ENCODE data around the gene LOXL1.

The LOXL1 gene

DNA sequence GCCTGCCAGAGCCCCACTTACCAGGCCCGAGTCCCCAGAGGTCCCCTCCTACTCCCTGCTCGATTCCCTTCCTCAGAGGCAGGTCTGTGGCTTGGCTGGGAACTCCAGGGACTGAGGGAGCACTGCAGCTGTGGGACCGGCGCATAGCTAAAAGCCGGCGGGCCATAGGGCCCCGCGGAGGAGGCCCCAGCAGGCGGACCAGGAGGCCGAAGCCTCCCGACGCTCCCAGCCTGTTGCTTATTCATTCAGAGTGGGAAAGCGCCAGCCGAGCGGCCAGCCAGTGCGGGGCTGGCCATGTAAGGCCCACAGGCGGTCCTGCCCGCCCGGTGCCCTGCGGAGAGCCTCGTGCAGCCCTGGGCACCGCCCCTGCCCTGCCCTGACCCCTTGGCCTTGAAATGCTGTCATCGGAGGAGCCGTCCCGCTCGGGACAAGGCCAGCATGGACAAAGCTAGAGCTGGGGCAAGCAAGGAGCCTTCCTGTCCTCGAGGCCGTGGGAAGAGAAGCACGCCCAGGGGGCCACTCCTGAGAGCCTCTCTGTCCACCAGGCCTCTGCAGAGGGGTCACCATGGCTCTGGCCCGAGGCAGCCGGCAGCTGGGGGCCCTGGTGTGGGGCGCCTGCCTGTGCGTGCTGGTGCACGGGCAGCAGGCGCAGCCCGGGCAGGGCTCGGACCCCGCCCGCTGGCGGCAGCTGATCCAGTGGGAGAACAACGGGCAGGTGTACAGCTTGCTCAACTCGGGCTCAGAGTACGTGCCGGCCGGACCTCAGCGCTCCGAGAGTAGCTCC lies at the start of gene LOXL1:
Gene LOXL1 (plus strand): TSS at position 244 of the 784 bp plus-strand sequence. CDS start 322 bp downstream, at position 566.
- peak in 1 of 2 experiments; percentile 46 for DNase-seq

GRCh38 chr15:73879426-73879825 lies 46.8 kb upstream of the LOXL1 start:
- no peak for DNase-seq

DNA sequence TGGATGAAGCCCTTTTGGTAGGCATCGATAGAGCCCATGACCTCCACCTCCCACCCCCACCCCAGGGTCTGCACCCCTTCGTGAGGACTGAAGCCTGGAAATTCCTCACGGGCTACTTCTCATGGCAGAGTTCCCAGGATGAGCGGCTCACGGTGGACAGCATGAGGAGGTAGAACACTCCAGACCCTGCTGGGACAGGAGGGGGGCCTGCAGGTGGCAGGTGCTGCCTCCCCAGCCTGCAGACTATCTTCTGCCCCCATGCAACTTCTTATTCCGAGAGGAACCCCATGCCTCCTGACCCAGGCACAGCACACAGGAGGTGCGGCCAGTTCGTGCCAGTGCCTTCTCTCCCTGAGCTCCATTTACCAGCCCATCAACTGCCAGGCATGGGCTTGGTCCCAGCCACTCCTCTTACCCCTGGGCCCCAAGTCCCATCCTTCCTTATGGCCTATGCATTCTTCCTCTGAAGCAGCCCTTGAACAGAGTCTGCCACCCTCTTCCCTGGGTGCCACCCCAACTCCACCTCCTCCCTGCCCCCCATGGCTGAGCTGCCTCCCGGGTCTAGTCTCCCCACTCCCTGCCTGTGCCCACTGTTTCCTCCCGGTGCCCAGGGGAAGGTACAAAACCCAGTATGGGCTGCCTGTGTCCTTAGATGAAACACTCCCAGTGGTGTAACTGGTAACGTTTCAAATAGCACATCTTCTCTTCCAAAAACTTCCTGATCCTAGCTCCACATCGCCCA lies 44.5 kb upstream of the LOXL1 start:
- DNase-seq, result no peak

GRCh38 chr15:73882761-73883419 lies 43.4 kb upstream of the LOXL1 start:
- no peak for DNase-seq

DNA sequence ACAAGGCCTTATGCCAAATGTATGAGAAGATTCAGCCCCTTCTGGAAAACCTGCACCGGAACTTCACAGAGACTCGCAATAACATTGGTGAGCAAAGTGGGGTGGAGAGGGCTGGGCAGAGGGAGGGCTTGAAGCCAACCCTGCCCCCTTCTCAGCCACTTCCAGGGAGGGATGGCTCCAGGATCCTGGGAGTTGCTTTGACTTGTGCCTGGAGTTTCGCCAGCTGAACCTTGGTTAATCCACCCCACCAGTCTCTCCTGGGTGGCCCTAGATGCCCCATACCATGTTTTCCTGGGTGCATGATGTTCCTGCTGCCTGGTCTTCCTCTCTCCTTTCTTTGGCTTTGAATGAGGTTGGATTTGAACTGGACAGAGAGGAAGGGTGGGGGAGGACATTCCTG lies 42.1 kb upstream of the LOXL1 start:
- DNase-seq, result no peak

- no peak for DNase-seq
Measured at GRCh38 chr15:73885954-73886700, 40.1 kb upstream of the LOXL1 start.

- DNase-seq, result no peak
Measured at GRCh38 chr15:73886717-73887345, 39.4 kb upstream of the LOXL1 start.

- no peak for DNase-seq
Measured at GRCh38 chr15:73887481-73887880, 38.8 kb upstream of the LOXL1 start.

DNA sequence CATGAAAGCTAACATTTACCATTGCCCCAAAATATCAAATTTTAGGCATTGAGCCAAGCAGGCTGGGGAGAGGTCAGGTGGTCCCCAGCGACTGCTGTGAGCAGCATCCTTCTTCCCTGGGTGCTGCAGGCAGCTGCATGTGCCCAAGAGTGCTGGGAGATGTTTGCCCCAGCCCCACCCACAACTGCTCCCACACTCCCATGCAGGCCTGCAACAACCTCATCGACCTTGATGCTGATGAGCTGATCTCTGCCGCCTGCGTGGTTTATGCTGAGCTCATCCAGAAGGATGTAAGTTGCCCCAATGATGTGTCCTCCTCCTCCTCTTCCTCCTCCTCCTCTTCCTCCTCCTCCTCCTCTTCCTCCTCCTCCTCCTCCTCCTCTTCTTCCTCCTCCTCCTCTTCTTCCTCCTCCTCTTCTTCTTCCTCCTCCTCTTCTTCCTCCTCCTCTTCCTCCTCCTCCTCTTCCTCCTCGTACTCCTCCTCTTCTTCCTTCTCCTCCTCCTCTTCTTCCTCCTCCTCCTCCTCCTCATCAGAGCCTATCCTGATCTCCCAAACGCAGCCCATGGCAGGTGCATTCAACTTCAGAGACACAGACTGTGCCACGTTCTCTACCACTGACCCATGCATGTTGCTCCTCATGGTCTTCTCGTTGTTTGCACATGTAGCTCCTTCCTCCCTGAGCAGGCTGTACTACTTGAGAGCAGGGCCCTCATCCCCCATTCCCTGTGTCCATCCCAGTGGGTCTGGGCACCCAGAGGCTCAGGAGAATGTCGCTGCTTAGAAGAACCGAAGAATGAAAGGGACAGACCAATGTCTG lies 37.8 kb upstream of the LOXL1 start:
- DNase-seq, result no peak

- DNase-seq, result no peak
Measured at GRCh38 chr15:73889053-73889761, 37.1 kb upstream of the LOXL1 start.

GRCh38 chr15:73889762-73890124 lies 36.5 kb upstream of the LOXL1 start:
- no peak for DNase-seq

- DNase-seq, result no peak
Measured at GRCh38 chr15:73891328-73892315, 34.6 kb upstream of the LOXL1 start.

GRCh38 chr15:73892446-73893226 lies 33.6 kb upstream of the LOXL1 start:
- no peak for DNase-seq

- no peak for DNase-seq
Measured at GRCh38 chr15:73894133-73894814, 32.0 kb upstream of the LOXL1 start.

GRCh38 chr15:73897441-73898261 lies 28.6 kb upstream of the LOXL1 start:
- DNase-seq, result peak in 1 of 2 experiments; percentile 38

- DNase-seq, result peak; percentile 42 to 59
Measured at GRCh38 chr15:73899197-73900094, 26.8 kb upstream of the LOXL1 start.
